ENCODE measurements around the gene ATP8A2. TPM values are rescaled to one million over a fixed set of nuclear protein-coding genes. Genes with fewer than 3 reads are reported as not detected.

Gene ATP8A2
- total and polyA plus RNA-seq, 9 of the 15 experiments (the other 6 are each of a cell fraction or from before 2014, with no cell fraction given), result under 0.01 to 0.33 (median 0.06) TPM; not detected in 4

- Histone ChIP-seq H3K4me1 (replicated peaks in 1 of 2; ENCODE audit: control insufficient read depth in 2 of 2, insufficient read depth in 2 of 2, low read length in 2 of 2) (no peaks in the 10 kb centered on the region), H3K9ac (ENCODE audit: insufficient read depth in 1 of 2, low read depth in 2 of 2, low read length in 2 of 2) (no peak overlapping the region), H3K4me2 (ENCODE audit: insufficient read depth, low read length) (no peak overlapping the region), H3K79me2 (ENCODE audit: control insufficient read depth, insufficient read depth, low read length) (no peaks in the 10 kb centered on the region), H3K36me3 (ENCODE audit: control insufficient read depth, insufficient read depth, low read length) (no peaks in the 10 kb centered on the region), H3K9me3 (replicated peaks; ENCODE audit: control insufficient read depth, insufficient read depth, low read depth, low read length) (no peaks in the 10 kb centered on the region), H3K27ac (ENCODE audit: extremely low read depth, low read depth, low read length) (no peak overlapping the region), H2AFZ (ENCODE audit: low read depth, low read length) (no peak overlapping the region), H3K27me3 (ENCODE audit: control insufficient read depth in 2 of 2, insufficient read depth in 2 of 2, low read length in 2 of 2) (no peaks in the 10 kb centered on the region), H3K9me1 (ENCODE audit: control insufficient read depth, insufficient read depth, low read length) (no peaks in the 10 kb centered on the region), H4K20me1 (replicated peaks; ENCODE audit: control insufficient read depth, insufficient read depth, low read length) (no peaks in the 10 kb centered on the region), H3K4me3 (no peak overlapping the region)
- DNase-seq (ENCODE audit: extremely low read depth in 1 of 4, low spot score in 3 of 4), result no peak
- no peak for ATAC-seq
- ChIA-PET POLR2A (no interaction called here), CTCF (ENCODE audit: low intra/inter-chr PET ratio) (no interaction called here)
- in situ Hi-C loops (cut with MboI) (no loop called here), intact Hi-C loops (cut with micrococcal nuclease) (no loop called here)
- no TSS peak for BruUV-seq (replicated peaks)
- 0% methylated on average over 3 of the region's 5 CpGs for WGBS (ENCODE audit: insufficient coverage, low coverage, missing lambda C conversion rate)
- no peak for FAIRE-seq
- TF ChIP-seq NCOA2 (IDR thresholded peaks at IDR 0.05; ENCODE audit: partially characterized antibody in 2 of 2) (no peak), MEF2A (IDR thresholded peaks at IDR 0.05; ENCODE audit: control insufficient read depth, low read depth, low read length) (no peak)
These were observed 411.8 kb downstream of the ATP8A2 start for GRCh38 chr13:25783601-25784024.

DNA sequence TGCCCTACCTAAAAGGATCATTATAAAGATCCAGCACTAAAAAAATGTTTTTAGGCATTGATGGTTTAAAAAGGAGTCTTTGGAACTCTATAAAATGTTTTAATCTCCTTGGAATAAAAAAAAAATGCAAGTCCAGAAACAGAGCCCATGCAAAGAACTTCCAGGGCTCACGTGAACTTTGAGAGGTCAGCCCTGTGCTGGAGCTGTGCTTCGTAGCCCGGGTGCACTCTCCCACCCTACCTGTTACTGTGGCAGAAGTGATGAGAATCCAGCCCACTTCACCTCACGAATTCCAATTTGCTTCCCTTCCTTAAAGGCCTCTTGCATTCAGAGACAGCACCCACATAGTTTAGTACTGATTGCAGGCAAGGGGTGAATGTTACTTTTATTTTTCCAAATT lies 412.3 kb downstream of the ATP8A2 start:
- Histone ChIP-seq H3K79me2 (ENCODE audit: control insufficient read depth, insufficient read depth, low read length) (no peaks in the 10 kb centered on the region), H3K36me3 (ENCODE audit: control insufficient read depth, insufficient read depth, low read length) (no peaks in the 10 kb centered on the region), H3K27ac (ENCODE audit: extremely low read depth, low read depth, low read length) (no peak overlapping the region), H3K9ac (ENCODE audit: insufficient read depth in 1 of 2, low read depth in 2 of 2, low read length in 2 of 2) (no peak overlapping the region), H3K9me3 (replicated peaks; ENCODE audit: control insufficient read depth, insufficient read depth, low read depth, low read length) (no peaks in the 10 kb centered on the region), H3K4me3 (no peak overlapping the region), H4K20me1 (replicated peaks; ENCODE audit: control insufficient read depth, insufficient read depth, low read length) (no peaks in the 10 kb centered on the region), H3K4me1 (replicated peaks in 1 of 2; ENCODE audit: control insufficient read depth in 2 of 2, insufficient read depth in 2 of 2, low read length in 2 of 2) (no peaks in the 10 kb centered on the region), H3K9me1 (ENCODE audit: control insufficient read depth, insufficient read depth, low read length) (no peaks in the 10 kb centered on the region), H2AFZ (ENCODE audit: low read depth, low read length) (no peak overlapping the region), H3K27me3 (ENCODE audit: control insufficient read depth in 2 of 2, insufficient read depth in 2 of 2, low read length in 2 of 2) (no peaks in the 10 kb centered on the region), H3K4me2 (ENCODE audit: insufficient read depth, low read length) (no peak overlapping the region)
- ATAC-seq, result no peak
- ChIA-PET POLR2A (no interaction called here), CTCF (ENCODE audit: low intra/inter-chr PET ratio) (no interaction called here)
- intact Hi-C loops (cut with micrococcal nuclease), result no loop called here
- WGBS (ENCODE audit: insufficient coverage, low coverage, missing lambda C conversion rate), result 4% methylated on average over 4 of the region's 4 CpGs
- in situ Hi-C loops (cut with MboI), result no loop called here
- DNase-seq (ENCODE audit: extremely low read depth in 1 of 4, low spot score in 3 of 4), result no peak
- no TSS peak for BruUV-seq (replicated peaks)
- no peak for FAIRE-seq
- TF ChIP-seq EGR1 (conservative IDR thresholded peaks at IDR 0.05) (no peak), FOXA3 (CRISPR knock-in tag; conservative IDR thresholded peaks at IDR 0.05 in 1 of 2, IDR thresholded peaks at IDR 0.05 in 1 of 2) (no peak), COPS2 (conservative IDR thresholded peaks at IDR 0.05) (no peak), MXD1 (CRISPR knock-in tag; IDR thresholded peaks at IDR 0.05; ENCODE audit: borderline replicate concordance, poor library complexity, severe bottlenecking) (no peak), TAF7 (tag; IDR thresholded peaks at IDR 0.05) (no peak), ZNF3 (CRISPR knock-in tag; IDR thresholded peaks at IDR 0.05) (no peak), BRCA1 (IDR thresholded peaks at IDR 0.05) (no peak), BRCA1 (CRISPR knock-in tag; IDR thresholded peaks at IDR 0.05) (no peak), SRSF9 (IDR thresholded peaks at IDR 0.05; ENCODE audit: borderline replicate concordance, low read depth, low read length) (no peak), KAT8 (IDR thresholded peaks at IDR 0.05; ENCODE audit: low read depth) (no peak), ZNF354B (CRISPR knock-in tag; IDR thresholded peaks at IDR 0.05) (no peak), CREB5 (CRISPR knock-in tag; IDR thresholded peaks at IDR 0.05) (no peak)
- TF ChIP-seq, protein P1, sequence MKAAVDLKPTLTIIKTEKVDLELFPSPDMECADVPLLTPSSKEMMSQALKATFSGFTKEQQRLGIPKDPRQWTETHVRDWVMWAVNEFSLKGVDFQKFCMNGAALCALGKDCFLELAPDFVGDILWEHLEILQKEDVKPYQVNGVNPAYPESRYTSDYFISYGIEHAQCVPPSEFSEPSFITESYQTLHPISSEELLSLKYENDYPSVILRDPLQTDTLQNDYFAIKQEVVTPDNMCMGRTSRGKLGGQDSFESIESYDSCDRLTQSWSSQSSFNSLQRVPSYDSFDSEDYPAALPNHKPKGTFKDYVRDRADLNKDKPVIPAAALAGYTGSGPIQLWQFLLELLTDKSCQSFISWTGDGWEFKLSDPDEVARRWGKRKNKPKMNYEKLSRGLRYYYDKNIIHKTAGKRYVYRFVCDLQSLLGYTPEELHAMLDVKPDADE (conservative IDR thresholded peaks at IDR 0.05; ENCODE audit: control insufficient read depth, low read depth, low read length), result no peak

All from K562 (cell line).